Activated T-helper 17 cell treated with anti-CD3 and anti-CD28 coated beads, Interleukin-2, amount 50 U/mL, for 72 hours (primary cell): ENCODE results near the gene PCSK9. TPM values are rescaled to one million over a fixed set of nuclear protein-coding genes. Genes with fewer than 3 reads are reported as not detected.

Source experiments
- ATAC-seq: fragments of 150-1000 bp; cut with Tn5 transposase; replicated peaks from 2 replicates; pipeline ENCODE4 v1.10.0; 2021; ENCODE audit warnings: mild to moderate bottlenecking, moderate library complexity
- H3K27ac Mint-ChIP-seq: one replicate; pipeline ENCODE4 v1.8.0; 2022; ENCODE audit warnings: mixed read lengths
- H3K27me3 Mint-ChIP-seq: one replicate; pipeline ENCODE4 v1.8.0; 2022; ENCODE audit warnings: mixed read lengths
- H3K36me3 Mint-ChIP-seq: one replicate; pipeline ENCODE4 v1.8.0; 2022; ENCODE audit warnings: low read depth, mild to moderate bottlenecking, mixed read lengths
- H3K4me1 Mint-ChIP-seq: one replicate; pipeline ENCODE4 v1.8.0; 2022; ENCODE audit warnings: mixed read lengths
- H3K4me3 Mint-ChIP-seq: one replicate; pipeline ENCODE4 v1.8.0; 2022; ENCODE audit warnings: mild to moderate bottlenecking, mixed read lengths
- H3K9me3 Mint-ChIP-seq: one replicate; pipeline ENCODE4 v1.8.0; 2022; ENCODE audit warnings: mixed read lengths
- total RNA-seq, 2 donors: library from RNA; stranded (reverse); gene quantifications; one replicate each; pipeline ENCODE4 v1.2.3, GENCODE V29; 2022

Gene PCSK9
- total RNA-seq: not detected

DNA sequence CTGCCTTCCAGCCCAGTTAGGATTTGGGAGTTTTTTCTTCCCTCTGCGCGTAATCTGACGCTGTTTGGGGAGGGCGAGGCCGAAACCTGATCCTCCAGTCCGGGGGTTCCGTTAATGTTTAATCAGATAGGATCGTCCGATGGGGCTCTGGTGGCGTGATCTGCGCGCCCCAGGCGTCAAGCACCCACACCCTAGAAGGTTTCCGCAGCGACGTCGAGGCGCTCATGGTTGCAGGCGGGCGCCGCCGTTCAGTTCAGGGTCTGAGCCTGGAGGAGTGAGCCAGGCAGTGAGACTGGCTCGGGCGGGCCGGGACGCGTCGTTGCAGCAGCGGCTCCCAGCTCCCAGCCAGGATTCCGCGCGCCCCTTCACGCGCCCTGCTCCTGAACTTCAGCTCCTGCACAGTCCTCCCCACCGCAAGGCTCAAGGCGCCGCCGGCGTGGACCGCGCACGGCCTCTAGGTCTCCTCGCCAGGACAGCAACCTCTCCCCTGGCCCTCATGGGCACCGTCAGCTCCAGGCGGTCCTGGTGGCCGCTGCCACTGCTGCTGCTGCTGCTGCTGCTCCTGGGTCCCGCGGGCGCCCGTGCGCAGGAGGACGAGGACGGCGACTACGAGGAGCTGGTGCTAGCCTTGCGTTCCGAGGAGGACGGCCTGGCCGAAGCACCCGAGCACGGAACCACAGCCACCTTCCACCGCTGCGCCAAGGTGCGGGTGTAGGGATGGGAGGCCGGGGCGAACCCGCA, at the start of gene PCSK9:
Gene PCSK9, plus strand, starts transcription at position 207 of the 741 bp plus-strand sequence. Its CDS starts 290 bp downstream, at position 497.
- H3K27me3 Mint-ChIP-seq: peaks cover 61% of the 10 kb centered on the region
- H3K9me3 Mint-ChIP-seq: no peaks in the 10 kb centered on the region
- no peak for ATAC-seq
- no peak within 1 kb of the TSS for H3K4me3 Mint-ChIP-seq
- H3K36me3 Mint-ChIP-seq: no peaks in the 10 kb centered on the region
- no peak within 1 kb of the TSS for H3K27ac Mint-ChIP-seq
- no peaks in the 10 kb centered on the region for H3K4me1 Mint-ChIP-seq

DNA sequence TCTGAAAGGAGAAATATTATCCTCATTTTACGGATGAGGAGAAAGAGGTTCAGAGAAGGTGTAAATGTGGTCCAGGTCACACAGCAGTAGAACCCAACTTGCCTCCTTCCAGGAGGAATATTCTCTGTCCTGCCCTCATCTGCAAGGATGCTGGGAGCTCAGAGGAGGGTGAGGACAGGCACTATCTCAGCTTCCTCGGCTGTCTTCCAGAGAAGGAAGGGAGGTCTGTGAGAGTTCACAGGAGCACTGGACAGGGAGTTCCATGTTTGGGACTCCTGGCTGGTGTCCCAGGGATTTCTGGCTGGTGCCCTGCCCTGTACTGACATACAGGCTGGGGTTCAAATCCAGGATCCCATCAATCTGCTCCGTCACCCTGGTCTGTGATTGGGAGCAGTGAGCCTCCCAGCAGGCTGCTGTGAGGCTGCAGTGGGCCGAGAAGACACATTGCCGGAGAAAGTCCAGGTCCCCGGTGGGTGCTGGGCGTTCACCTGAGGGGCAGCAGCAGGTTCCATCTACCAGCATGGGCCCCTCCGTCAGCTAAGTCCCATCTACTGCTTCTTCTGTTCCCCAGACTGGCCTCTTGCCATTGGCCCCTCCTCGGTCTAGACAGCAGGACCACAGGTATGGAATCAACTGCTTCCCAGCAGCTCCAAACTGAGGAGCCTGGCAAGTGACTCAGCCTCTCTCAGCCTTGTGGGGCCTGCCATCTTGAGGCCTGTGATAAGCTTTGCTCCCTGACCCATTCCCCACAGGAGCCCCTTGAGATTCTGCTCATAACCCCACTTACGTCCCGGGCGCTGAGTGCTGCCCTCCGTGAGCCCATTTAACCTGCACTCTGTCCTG, 49.2 kb upstream of the PCSK9 start:
- no peak for ATAC-seq
- Mint-ChIP-seq H3K4me1 (peaks cover 4% of the 10 kb centered on the region), H3K27ac (no peak overlapping the region), H3K9me3 (no peaks in the 10 kb centered on the region), H3K27me3 (peaks cover 4% of the 10 kb centered on the region), H3K4me3 (no peak overlapping the region), H3K36me3 (no peaks in the 10 kb centered on the region)

DNA sequence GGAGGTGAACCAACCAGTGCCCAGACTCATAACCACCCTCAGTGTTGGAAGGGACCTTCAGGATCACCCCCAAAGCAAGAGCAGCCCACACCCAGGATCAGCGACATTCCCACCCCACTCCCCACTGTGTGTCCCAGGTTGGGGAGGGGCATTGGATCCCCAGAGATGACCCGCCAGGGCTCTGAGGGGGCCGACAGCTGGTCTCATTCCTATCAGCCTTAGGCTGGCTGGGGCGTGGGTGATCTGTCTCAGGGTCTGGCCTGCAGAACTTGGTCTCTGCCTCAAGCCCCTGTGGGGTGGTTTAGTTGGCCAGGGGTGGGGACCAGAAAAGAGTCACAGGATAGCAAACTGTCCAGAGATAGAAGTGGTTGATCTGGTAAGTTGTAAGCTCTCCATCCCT, 48.4 kb upstream of the PCSK9 start:
- ATAC-seq: no peak
- Mint-ChIP-seq H3K27ac (no peak overlapping the region), H3K36me3 (no peaks in the 10 kb centered on the region), H3K27me3 (peaks cover 5% of the 10 kb centered on the region), H3K4me1 (peaks cover 11% of the 10 kb centered on the region), H3K4me3 (no peak overlapping the region), H3K9me3 (no peaks in the 10 kb centered on the region)

DNA sequence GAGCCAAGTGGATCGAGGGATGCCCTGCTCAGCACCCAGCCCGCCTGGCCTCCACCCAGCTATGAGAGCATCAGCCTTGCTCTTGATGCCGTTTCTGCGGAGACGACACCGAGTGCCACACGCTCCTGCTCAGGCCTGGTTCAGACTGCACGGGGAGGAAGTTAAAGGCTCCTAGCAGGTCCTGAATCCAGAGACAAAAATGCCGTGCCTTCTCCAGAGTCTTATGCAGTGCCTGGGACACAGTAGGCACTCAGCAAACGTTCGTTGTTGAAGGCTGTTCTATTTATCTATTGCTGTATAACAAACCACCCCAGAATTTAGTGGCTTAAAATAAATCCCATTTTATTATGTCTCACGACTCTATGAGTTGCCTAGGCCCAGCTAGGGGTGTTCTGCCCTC, 47.4 kb upstream of the PCSK9 start:
- no peak overlapping the region for H3K27ac Mint-ChIP-seq
- H3K27me3 Mint-ChIP-seq: peaks cover 11% of the 10 kb centered on the region
- no peaks in the 10 kb centered on the region for H3K36me3 Mint-ChIP-seq
- H3K9me3 Mint-ChIP-seq: no peaks in the 10 kb centered on the region
- H3K4me1 Mint-ChIP-seq: peaks cover 18% of the 10 kb centered on the region
- no peak for ATAC-seq
- H3K4me3 Mint-ChIP-seq: no peak overlapping the region

DNA sequence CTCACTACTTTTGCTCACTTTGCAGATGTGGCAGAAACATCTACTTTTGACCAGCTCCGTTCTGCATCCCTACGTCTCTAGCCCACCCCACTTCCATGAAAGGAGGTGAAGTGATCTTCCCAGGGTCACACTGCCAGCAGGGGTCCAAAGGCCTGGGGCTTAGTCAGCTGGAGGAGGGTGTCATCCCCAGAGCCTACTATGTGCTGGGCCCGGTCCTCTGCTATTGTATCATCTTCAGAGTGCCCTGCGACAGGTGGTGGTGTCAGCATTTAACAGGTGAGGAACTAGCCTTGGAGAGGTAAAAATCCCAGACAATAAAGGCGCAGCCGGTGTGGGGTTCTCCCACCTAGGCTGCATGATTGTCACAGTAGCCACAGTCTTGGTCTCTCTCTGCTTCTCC, 46.2 kb upstream of the PCSK9 start:
- Mint-ChIP-seq H3K27ac (no peak overlapping the region), H3K4me3 (no peak overlapping the region), H3K27me3 (peaks cover 11% of the 10 kb centered on the region), H3K36me3 (no peaks in the 10 kb centered on the region), H3K9me3 (no peaks in the 10 kb centered on the region), H3K4me1 (peaks cover 18% of the 10 kb centered on the region)
- ATAC-seq: no peak

DNA sequence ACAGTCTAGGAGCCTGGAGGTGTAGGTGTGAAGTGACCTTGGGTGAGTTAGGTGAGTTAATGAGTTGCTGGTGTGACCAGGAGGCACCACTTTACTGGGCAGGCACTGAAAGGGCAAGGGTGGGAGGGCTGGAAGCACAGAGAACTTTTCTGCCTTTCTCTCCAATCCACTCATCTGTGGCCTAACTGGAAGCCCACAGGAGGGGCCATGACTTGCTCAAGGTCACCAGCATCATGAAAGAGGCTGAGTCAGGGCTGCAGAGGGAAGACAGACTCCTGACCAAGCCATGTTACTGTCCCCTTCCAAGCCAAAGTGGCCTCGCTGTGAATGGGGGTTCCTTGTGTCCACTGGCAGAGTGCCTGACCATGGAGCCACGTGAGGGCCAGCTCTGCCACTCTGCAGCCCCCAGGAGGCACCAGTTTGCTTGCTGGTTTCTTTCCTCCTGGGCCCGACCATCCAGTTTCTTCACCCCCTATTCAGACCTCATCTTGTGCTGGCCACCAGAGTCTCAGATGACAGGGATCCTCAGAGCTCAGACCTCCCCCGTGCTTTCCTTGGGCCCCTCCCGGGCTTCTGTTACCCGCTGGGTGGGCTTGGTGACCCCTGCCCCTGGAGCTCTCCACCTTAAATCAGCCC, 44.9 kb upstream of the PCSK9 start:
- no peaks in the 10 kb centered on the region for H3K36me3 Mint-ChIP-seq
- ATAC-seq: no peak
- H3K27me3 Mint-ChIP-seq: peaks cover 11% of the 10 kb centered on the region
- peaks cover 18% of the 10 kb centered on the region for H3K4me1 Mint-ChIP-seq
- no peak overlapping the region for H3K4me3 Mint-ChIP-seq
- H3K27ac Mint-ChIP-seq: peak overlapping the region; percentile 36
- no peaks in the 10 kb centered on the region for H3K9me3 Mint-ChIP-seq

DNA sequence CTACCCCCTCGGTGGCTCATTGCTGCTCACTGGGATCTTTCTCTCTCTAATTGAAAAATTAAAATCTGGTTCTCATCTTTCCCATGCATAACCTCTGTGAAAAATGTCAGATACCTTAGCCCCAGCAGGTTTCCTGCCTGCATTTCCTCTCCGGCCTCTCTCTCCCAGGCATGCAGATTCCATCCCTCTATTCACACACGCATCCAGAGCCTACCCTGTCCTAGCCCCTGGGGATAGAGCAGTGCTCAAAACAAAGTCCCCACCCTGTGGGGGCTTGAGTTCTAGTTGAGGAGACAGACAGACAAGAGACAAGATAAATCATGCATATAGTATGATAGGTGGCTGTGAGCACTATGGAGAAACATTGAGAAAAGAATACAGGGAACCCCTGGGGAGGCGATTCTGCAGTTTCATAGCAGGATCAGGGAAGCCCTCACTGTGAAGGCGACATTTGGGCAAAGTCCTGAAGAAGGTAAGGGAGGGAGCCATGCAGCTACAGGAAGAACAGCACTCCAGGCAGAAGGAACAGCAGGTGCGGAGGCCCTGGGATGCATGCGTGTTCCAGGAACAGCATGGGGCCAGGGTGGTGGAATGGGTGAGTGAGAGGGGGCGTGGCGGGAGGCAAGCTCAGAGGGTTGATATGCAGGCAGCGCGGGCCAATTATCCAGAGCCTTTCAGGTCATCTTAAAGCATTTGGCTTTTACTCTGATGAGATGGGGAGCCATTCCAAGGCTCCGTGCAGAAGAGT, 44.2 kb upstream of the PCSK9 start:
- Mint-ChIP-seq H3K4me1 (peaks cover 18% of the 10 kb centered on the region), H3K27me3 (peaks cover 11% of the 10 kb centered on the region), H3K36me3 (no peaks in the 10 kb centered on the region), H3K27ac (peak overlapping the region; percentile 36), H3K9me3 (no peaks in the 10 kb centered on the region), H3K4me3 (peak overlapping the region; percentile 75)
- no peak for ATAC-seq

DNA sequence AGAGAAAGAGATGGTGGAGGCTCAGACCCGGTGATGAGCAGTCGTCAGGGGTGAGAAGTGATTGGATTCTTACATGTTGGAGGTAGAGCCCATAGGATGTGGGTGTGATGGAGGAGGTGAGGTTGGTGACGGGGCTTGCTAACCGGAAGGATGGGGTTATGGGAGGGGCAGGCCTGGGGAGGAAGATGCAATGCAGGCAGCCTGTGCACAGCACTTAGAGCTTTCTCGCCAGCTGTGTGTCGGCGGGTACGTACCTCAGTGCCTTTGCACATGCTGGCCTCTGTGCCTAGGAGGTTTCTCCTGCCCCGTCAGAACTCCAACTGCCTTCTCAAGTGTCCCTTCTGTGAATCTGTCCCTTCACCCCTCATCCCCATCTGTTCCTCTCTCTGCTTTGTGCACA, 43.5 kb upstream of the PCSK9 start:
- ATAC-seq: peak; percentile 88
- Mint-ChIP-seq H3K27ac (peak overlapping the region; percentile 53), H3K36me3 (no peaks in the 10 kb centered on the region), H3K9me3 (no peaks in the 10 kb centered on the region), H3K4me1 (peaks cover 18% of the 10 kb centered on the region), H3K27me3 (peaks cover 11% of the 10 kb centered on the region), H3K4me3 (peak overlapping the region; percentile 75)

DNA sequence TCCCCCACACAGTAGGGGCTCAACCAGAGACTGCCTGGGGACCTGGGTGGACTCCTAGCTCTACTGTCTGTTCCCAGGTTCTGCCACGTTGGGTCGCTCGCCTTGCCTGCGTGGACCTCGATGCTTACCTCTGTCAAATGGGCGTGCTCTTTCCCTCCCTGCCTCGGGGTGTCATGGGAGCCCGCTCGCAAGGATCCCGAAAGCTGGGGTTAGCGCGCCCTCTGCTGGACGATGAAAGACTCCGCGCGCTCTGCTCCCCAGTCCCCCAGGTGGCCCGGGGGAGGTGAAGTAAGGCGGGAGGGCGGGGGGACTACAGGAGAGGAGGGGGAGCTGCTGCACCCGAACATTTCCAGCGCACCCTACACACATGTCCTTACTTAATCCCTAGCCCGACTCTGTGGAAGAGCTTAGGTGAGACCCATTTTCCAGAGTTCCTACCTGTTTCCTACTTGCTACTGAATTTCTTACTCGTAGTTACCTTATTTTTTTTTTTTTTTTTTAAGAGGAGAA, 42.9 kb upstream of the PCSK9 start:
- Mint-ChIP-seq H3K27me3 (peaks cover 11% of the 10 kb centered on the region), H3K36me3 (no peaks in the 10 kb centered on the region), H3K9me3 (no peaks in the 10 kb centered on the region), H3K27ac (peak overlapping the region; percentile 53), H3K4me3 (peak overlapping the region; percentile 75), H3K4me1 (peaks cover 18% of the 10 kb centered on the region)
- peak; percentile 90 for ATAC-seq

DNA sequence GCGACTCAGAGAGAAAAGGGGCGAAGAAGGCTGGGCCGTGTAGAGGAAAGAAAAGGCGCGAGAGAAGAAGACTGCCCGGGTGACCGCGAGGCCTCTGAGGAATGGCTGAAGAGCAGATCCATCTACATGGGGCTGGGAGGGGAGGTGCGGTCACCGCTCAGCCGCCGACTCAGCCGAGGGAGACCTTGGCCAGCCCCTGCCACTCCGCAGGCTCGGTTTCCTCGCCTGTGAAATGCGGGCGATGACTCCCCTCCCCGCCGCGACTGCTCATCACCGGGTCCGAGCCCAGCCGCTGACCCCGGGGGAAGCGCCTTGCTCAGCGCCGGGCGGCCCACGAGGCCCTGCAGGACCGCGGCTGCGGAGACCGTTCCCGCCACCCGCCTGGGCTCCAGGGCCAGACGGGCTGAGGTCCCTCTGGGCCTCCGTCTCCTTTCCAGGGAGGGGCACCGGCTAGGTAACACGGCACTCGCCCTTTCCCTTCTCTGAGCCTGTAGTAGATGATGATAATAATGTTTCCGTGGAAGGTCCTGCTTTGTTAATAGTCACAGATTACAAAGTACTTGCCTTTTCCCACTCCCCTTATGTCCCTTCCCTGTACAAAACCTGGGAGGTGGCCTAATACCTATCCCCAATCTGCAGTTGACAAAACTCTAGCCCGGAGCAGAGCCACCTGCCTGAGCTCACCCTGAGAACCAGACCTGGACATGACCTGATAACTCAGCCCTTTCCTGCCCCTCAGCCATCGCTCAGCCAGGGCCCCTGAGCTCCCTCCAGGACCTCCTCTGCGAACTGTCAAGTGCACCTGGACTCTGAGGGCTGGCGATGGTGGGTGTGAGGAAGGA, 42.3 kb upstream of the PCSK9 start:
- H3K9me3 Mint-ChIP-seq: no peaks in the 10 kb centered on the region
- H3K4me3 Mint-ChIP-seq: peak overlapping the region; percentile 75
- H3K36me3 Mint-ChIP-seq: no peaks in the 10 kb centered on the region
- no peak overlapping the region for H3K27ac Mint-ChIP-seq
- ATAC-seq: peak; percentile 30
- peaks cover 18% of the 10 kb centered on the region for H3K4me1 Mint-ChIP-seq
- peaks cover 11% of the 10 kb centered on the region for H3K27me3 Mint-ChIP-seq

DNA sequence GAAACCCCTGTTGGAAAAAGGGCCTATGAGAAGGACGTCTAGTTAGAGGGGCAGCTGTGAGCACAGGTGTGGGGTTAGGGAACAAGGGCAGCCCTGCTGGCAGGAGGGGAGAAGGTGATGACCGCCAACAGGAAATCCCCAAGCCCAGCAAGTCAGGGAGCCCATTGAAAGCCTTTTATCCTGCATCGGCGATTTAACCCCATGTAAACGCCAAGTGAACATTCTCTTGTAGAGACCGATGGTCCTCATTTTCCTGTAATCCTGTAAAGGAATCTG, 41.7 kb upstream of the PCSK9 start:
- no peak for ATAC-seq
- Mint-ChIP-seq H3K27me3 (peaks cover 11% of the 10 kb centered on the region), H3K4me1 (peaks cover 18% of the 10 kb centered on the region), H3K9me3 (no peaks in the 10 kb centered on the region), H3K36me3 (no peaks in the 10 kb centered on the region), H3K27ac (no peak overlapping the region), H3K4me3 (peak overlapping the region; percentile 75)

DNA sequence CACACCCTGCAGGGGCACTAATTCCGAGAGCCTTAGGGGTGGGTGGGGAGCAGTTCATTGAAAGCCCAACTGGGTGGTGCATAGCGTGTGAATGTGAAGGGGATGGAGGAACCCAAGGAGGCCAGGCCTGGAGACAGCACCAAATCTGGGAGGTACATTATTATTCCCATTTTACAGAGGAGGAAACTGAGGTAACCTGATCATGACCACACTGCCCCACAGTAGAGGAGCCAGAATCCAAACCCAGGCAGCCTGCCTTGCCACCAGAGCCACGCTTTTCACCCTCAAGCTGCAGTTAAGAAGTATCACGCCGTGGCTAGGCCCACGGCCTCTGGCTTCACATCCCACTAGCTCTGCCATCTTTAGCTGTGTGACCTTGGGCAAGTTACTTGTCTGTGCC, 41.2 kb upstream of the PCSK9 start:
- Mint-ChIP-seq H3K27me3 (peaks cover 11% of the 10 kb centered on the region), H3K4me3 (no peak overlapping the region), H3K27ac (no peak overlapping the region), H3K4me1 (peaks cover 18% of the 10 kb centered on the region), H3K9me3 (no peaks in the 10 kb centered on the region), H3K36me3 (no peaks in the 10 kb centered on the region)
- no peak for ATAC-seq

DNA sequence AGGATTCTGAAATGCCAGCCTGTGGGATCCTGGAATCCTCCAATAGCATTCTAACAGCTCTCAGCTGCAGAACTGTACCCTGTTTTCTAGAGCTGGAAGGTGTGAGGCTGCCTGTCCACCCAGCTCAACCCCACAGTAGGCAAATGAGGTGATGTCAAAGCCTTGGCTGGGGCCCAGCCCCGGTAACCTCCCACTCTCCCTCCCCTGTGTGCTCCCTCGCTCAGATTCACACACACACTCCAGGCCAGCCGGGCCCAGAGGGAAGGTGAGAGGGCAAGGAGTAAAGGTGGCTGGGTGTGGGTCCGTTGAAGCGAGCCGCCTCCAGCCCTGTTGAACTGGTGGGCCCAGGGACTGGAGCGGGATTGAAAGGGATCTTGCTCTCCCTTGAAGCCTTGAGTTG, 40.7 kb upstream of the PCSK9 start, which contains the start of gene BSND:
Gene BSND, plus strand, starts transcription at position 257 of the 400 bp plus-strand sequence. CDS start 254 bp downstream, outside the sequence.
- H3K27me3 Mint-ChIP-seq: peaks cover 11% of the 10 kb centered on the region
- no peak for ATAC-seq
- H3K36me3 Mint-ChIP-seq: no peaks in the 10 kb centered on the region
- H3K4me1 Mint-ChIP-seq: peaks cover 18% of the 10 kb centered on the region
- H3K9me3 Mint-ChIP-seq: no peaks in the 10 kb centered on the region
- no peak within 1 kb of the TSS for H3K27ac Mint-ChIP-seq
- H3K4me3 Mint-ChIP-seq: no peak within 1 kb of the TSS
